Left lobe of liver (tissue), 2 donors: ENCODE results near the gene DIAPH1. TPM values are rescaled to one million over a fixed set of nuclear protein-coding genes. Genes with fewer than 3 reads are reported as not detected.

Source experiments
- ATAC-seq: fragments of 200-7000 bp; cut with Tn5 transposase; one replicate; pipeline ENCODE4 v1.9.1; 2020; ENCODE audit warnings: mild to moderate bottlenecking, moderate library complexity
- DNase-seq: peaks from one replicate; pipeline ENCODE4 v3.0.0-alpha.2; 2020; ENCODE audit warnings: low spot score
- total RNA-seq: library from RNA; stranded (reverse); gene quantifications from one replicate; pipeline ENCODE4 v1.2.1, GENCODE V29; 2021
- donor health status: DM: no; HTN: no; CAD: no; lungs with moderate emphysema.
- donor health status: DM: no; HTN: yes; CAD: no.

DIAPH1 gene
- total RNA-seq, 1 donor from 2014 or later = 120 TPM

DNA sequence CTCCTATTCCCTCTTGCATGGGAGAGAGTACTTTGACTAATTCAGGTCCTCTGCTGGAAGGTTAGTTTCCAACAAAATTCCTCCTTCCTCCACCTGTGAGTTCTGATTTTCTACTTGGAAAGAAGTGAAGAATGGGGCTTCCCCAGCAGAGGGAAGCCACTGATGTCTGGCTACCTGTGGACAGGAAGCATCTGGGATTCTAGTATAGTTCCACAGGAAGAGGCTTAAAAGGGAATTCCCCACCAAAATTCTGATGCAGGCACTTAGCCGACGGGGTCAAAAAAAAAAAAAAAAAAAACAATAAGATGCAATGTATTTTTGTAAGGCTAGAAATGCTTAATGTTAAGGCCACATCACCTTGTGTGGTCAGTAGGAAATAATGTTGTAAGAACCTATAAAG is 96.5 kb downstream of the DIAPH1 start:
- DNase-seq (no peak), ATAC-seq (no peak)

DNA sequence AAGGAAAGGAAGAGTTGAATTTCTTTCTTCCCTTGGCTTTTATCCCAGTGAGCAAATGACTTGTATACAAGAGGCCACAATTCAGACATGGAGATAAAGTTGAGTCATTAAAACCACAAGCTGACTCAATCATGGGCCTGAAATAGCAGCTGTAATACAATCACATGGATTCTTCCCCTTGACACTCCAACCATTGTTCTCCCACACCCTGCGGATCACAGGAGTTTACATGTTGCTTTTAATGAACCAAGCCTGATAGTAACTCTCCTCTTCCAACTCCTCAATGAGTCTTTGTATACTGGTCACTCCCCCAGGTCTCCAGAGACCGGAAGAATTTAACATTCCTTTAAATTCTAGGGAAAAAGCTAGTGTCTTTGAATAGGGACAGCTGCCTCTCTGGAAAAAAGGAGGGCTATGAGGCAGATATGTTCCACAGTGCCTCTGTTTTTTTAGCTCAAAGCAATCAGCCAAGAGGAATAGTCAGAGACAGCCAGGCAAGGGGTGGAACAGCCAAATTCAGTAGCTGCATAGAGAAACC is 97.5 kb downstream of the DIAPH1 start:
- no peak for ATAC-seq

DNA sequence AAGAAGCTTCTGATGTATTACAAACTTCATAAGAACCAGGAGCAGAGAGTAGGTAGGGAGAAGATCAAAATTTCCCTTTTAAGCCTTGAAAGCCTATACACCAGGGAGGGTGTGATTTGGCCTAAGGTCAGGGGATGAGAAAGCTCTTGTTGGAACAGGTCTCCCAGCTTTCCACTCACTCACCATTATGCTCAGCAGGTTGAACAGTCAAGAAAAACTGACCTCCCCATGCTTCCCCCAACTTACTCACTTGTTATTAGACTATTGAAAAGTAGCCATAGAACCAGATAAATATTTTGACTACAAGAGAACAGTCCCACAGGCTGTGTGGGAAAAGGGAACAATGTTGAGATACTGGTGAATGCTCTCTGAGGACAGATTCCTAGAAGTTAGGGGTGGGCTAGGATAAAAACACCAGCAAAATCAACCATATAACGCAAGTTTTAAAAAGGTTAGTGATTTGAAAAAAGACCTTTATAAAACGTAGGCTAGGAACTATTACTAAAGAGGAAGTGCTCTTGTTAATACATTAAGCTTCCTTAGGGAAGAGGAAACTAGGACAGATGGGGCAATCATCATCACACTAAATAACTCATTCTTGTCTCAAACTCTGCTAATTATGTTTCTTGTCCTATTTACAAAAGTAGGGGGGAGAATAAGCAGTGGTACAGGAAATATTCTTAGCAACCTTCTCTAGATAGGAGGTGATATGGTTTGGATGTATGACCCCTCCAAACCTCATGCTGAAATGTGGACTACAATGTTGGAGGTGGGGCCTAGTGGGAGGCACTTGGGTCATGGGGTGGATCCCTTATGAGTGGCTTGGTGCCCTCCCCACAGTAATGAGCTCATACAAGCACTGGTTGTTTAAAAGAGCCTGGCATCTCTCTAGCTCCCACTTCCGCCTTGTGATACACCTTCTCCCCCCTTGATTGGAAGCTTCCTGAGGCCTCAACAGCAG is 98.9 kb downstream of the DIAPH1 start:
- ATAC-seq (no peak), DNase-seq (no peak)

More for the DNA sequence above, 97.5 kb downstream of the DIAPH1 start:
- DNase-seq = no peak

DNA sequence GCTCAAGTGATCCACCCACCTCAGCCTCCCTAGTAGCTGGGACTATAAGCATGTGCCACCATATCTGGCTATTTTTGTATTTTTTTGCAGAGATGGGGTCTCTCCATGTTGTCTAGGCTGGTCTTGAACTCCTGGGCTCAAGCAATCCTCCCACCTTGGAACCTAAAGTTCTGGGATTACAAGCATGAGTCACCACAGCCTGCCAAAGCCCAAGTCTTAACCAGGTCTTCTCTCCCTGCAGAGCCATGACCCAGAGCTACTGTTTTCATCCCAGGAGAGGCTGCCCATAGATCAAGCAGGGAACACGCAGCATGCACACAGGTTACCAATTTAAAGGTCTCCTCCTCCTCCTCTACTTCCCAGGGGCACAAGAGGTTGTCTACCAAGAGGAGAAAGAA is 100.2 kb downstream of the DIAPH1 start:
- ATAC-seq (no peak), DNase-seq (no peak)

DNA sequence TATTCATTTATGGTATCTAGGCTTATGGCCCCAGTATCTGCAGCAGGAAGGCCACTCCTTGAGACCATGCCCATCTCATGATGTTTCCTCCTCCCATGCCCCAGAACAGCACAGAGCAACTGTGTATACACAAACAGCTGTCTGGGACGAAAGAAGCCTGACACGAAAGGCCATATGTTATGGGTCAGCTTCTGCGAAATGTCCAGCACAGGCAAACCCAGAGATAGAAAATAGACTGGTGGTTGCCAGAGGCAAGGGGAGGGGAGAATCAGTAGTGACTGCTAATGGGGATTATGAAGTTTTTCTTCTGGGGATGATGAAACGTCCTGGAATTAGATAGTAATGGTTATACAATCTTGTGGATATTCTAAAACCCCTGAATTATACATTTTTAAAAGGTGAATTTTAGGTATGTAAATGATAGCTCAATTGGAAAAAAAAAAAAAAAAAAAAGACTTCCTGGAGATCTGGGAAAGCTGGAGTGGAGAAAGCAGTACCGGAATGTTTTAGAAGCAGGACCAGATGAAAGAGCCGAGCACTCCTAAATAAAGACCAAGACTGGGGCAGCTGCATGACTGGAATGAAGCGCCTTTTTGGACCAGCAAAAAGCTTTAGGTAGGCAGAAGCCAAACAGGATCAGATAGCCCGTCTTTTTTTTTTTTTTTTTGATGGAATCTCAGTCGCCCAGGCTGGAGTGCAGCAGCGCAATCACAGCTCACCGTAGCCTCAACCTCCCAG is 100.8 kb downstream of the DIAPH1 start:
- ATAC-seq = no peak

DNA sequence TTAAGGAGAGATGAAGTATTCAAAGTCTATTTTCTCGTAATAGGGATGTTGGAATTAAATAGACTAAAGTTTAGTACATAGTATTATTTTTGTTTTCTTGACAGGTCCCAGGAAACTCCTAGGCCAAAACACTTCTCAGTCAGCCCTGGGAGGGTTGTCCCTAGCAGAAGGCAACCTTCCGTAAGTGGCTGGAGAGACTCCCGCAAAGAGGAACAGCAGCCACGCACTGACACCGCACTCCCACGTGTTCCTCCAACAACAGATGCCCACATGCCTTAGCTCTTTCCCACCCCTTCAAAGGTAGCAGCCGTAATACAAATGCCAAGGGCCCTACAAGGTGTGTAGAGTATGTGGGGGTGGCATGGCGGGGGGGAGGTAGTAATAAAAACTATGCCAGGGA is 101.5 kb downstream of the DIAPH1 start:
- no peak for ATAC-seq
- DNase-seq = no peak

More for the DNA sequence above, 100.8 kb downstream of the DIAPH1 start:
- DNase-seq = no peak

DNA sequence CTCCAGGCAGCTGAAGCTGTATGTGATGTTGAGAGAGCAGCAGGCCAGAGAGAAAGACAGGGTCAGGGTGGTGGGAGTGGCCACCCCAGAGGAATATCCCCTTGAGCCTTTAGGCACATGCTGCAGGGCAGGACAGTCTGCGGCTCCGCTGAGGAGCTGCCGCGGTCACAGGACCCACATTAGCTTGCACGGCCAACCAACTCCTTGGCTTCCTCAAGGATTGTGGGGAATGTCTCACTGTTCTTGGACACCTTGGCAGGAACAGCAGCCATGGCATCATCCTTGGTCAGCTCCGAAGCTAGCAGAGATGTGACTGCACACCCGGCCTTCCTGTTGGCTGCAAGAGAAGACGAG is 102.2 kb downstream of the DIAPH1 start:
- DNase-seq (no peak), ATAC-seq (no peak)

DNA sequence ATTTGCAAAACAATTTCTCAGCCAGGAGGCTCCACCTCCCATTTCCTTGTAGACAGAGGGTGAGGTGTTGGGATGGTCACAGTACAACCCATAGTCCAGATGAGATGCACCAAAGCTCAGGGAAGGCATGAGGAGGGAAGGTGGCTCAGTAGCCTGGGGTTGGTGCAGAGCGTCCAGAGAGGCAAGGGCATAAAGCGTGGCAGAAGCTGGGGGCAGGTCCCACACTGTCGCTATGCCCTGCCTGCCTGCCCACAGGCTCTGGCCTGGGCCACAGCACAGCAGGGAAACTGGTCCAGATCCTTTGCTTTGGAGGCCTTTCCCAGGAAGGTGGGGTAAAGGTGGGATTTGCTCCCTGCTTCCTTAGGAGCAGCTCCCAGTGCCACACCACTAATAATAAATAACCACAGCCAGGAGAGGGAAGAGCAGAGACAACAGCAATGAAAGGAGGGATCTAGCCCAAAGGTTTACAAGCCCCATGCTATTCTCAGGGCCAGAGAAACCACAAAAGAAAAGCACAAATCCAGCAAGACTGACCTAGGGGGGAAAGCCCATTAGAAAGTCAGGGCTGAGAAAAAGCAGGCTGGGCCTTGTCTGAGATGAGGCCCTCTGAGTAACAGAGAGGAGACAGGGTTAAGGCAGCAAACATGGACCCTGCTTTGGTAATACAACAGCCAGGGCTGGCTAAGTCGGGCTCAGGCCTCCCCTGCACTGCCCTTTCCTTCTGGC is 102.7 kb downstream of the DIAPH1 start:
- DNase-seq = no peak
- no peak for ATAC-seq

DNA sequence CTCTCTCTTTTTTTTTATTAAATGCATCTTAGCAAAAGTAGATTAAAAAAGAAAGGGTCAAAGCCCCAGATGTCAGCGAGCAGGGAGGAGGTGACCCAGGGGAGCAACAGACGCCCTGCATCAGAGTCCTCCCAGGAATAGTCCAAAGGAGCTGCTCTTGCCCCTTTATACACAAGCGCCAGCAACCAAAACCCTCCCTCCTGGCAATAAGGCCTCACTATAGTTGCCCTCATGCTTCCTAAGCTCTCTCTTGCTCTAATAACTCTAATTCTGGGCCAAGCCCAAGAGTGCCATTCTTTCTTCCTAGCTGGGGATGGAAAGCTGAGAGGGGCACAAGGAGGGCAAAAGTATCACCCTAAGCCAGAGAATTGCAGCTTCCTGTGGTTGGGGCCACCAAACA is 103.7 kb downstream of the DIAPH1 start:
- no peak for DNase-seq

DNA sequence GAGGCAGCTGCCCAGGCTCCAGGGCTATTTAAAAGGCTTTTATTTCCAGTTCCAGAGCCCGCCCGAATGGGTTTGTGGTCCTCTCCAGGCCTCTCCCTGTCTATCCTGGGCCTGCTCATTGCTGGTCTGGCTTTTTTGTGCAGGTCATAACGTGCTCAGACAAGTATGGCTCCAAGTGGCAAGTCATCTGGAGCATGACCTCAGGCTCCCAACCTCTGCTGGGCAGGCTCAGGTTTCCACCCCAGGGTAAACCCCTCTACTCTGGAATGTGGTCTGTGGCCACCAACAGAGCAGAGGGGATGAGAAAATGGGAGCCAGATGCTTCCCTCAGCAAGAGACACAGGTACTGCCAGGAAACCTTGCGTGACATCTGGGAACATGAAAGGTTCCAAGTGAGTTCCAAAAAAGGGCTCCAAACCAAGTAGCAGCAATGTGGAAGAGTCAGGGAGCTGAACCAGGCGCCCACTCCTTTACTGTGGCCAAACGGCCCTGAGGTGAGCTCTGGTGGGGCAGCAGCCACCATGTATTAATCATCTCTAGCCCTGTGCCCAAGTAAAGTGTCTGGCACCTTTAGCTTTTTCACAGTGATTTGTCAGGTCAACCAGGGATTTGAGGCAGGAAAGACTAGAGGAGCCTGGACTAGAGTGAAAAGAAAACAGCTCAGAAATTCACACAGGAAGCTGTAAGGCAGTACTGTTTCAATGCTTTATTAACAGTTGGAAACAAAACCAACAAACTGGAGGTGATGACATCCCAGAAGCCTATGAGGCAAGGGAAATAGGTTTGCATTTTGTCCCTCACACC is 104.3 kb downstream of the DIAPH1 start:
- ATAC-seq = no peak
- DNase-seq = no peak

More for the DNA sequence above, 103.7 kb downstream of the DIAPH1 start:
- no peak for ATAC-seq

DNA sequence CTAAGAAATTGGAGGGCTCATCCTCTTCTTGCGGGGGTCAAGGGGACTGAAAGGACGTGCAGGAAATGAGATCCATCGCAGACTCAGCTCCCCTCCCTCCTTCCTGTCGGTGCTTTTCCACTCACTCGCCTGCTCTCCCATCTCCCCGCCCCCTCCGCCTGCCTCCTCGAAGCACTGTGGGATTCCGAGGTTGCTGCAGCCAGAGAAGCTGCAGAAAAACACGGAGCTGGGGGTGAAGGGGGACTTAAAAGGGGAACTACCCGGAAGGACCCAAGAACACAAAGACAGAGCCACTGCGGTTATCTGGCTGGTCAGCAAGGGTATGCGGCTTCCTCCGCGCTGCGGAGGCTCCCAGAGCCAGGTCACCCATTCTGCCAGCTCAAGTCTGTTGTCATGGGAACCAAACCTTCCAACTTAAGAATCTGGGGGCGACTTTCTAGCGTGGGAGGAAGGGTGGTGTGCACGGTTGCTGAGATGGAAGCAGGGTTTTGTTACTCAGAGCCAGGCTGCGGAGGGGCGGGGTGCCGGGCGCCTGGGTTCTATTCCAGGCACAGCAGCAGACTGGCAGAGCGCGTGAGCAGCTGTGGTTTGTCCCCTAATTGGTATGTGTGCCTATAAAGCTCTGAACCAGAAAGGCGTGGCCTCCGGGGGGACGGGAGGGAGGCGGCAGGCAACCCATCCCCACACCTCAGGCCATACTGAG is 105.0 kb downstream of the DIAPH1 start:
- no peak for DNase-seq
- peak; percentile 48 for ATAC-seq

DNA sequence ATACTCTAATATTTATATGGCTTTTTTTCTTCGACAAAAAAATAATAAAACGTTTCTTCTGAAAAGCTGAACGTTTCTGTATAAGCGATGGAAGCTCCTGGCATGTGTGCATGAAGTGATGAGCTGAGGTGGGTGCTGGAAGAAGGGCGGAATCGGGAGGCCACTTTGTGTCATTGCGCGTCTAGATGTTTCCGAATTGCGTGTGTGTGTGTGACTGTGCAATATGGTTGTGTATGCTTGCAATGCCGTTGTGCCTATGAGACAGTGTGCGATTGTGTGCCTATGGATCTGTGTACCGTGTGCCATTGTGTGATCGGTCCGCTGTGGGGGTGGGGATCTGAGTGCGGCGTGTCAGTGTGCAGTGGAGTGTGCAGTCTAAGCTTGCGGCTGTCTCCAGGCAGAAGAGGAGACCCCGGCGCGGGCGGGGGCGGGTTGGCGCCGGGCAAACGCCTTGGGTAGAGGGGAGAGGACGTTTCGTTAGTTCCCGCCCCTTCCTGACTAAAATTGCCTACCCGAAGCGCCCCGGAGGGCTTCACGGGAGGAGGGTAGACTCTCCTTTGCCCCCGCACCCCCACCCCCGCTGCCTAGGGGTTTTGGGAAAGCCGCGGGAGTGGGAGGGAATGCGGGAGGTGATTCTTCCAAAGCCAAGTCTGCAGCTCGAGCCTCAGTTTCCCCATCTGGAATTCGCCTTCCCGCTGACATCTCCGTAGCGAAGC is 105.7 kb downstream of the DIAPH1 start:
- DNase-seq (no peak), ATAC-seq (peak; percentile 39)

DNA sequence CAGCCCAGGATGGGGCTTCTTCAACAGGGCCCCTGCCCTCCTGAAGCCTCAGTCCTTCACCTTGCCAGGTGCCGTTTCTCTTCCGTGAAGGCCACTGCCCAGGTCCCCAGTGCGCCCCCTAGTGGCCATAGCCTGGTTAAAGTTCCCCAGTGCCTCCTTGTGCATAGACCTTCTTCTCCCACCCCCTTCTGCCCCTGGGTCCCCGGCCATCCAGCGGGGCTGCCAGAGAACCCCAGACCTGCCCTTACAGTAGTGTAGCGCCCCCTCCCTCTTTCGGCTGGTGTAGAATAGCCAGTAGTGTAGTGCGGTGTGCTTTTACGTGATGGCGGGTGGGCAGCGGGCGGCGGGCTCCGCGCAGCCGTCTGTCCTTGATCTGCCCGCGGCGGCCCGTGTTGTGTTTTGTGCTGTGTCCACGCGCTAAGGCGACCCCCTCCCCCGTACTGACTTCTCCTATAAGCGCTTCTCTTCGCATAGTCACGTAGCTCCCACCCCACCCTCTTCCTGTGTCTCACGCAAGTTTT is 106.3 kb downstream of the DIAPH1 start:
- DNase-seq = peak; percentile 82
- ATAC-seq = peak; percentile 77

DNA sequence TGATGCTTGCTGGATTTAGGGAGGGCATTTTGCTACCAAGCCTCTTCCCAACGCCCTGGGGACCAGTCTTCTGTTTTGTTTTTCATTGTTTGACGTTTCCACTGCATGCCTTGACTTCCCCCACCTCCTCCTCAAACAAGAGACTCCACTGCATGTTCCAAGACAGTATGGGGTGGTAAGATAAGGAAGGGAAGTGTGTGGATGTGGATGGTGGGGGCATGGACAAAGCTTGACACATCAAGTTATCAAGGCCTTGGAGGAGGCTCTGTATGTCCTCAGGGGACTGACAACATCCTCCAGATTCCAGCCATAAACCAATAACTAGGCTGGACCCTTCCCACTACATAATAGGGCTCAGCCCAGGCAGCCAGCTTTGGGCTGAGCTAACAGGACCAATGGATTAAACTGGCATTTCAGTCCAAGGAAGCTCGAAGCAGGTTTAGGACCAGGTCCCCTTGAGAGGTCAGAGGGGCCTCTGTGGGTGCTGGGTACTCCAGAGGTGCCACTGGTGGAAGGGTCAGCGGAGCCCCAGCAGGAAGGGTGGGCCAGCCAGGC is 107.0 kb downstream of the DIAPH1 start:
- DNase-seq = no peak
- ATAC-seq = no peak

DNA sequence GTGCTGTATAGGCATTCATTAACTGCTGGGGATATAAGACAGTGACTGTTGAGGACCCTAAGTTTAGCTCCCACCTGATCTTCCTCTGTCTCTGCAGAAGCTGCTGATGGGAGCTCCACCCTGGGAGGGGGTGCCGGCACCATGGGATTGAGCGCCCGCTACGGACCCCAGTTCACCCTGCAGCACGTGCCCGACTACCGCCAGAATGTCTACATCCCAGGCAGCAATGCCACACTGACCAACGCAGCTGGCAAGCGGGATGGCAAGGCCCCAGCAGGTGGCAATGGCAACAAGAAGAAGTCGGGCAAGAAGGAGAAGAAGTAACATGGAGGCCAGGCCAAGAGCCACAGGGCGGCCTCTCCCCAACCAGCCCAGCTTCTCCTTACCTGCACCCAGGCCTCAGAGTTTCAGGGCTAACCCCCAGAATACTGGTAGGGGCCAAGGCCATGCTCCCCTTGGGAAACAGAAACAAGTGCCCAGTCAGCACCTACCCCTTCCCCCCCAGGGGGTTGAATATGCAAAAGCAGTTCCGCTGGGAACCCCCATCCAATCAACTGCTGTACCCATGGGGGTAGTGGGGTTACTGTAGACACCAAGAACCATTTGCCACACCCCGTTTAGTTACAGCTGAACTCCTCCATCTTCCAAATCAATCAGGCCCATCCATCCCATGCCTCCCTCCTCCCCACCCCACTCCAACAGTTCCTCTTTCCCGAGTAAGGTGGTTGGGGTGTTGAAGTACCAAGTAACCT is 107.8 kb downstream of the DIAPH1 start:
- no peak for DNase-seq
- no peak for ATAC-seq

DNA sequence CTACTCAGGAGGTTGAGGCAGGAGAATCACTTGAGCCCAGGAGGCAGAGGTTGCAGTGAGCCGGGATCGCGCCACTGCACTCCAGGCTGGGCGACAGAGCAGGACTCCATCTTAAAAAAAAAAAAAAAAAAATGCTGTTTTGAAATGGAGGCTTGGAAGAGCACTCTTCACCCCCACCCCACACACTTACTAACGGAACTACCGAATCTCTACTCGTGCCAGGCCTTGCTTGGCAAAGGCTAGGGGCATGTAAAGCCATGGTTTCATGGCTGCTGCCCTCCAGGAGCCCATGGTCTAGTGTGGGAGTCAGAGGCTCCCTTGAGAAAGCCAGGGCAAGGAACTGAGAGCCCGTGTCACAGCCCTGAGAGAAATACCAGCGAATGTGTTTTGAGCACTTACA is 108.6 kb downstream of the DIAPH1 start:
- no peak for DNase-seq
- ATAC-seq = no peak

DNA sequence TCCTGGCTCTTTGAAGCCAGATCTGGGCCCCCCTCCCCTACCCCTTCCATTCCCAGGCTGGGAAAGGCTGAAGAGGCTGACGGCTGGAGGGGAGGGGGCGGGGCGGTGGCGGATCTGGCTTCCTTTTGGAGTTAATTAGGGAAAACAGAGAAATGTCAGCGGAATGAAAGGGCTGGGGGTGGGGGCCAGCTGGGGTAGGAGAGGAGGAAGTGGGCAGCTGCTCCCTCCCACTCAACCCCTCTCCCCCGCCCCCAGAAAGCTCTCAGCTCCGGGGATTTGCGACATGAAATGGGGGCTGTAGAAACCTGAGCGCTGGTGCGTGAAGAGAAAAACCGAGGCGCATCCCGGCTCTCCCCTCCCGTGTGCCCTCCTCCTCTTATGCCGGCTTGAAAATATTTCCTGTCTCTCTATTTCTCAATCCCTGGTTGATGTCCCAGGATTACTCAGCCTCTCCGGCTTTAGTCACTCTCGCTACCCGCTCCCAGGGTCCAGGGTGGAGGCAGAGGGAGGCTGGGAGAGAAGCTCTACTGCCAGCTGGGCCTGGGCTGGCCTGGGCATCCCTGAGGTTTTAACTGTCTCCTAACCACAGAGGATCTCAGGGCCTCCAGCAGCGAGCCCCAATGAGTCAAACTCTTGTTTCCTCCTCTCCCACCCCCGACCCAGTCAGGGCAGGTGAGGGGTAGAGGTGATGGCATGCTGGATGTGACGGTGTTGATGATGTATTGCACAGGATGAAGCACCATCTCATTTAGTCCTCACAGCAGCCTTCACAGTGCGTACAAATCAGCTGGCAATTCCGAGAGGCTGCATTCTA is 109.8 kb downstream of the DIAPH1 start:
- DNase-seq (no peak), ATAC-seq (no peak)
